Liver (tissue), 9 donors: ENCODE results near the gene PRDX2. TPM values are rescaled to one million over a fixed set of nuclear protein-coding genes. Genes with fewer than 3 reads are reported as not detected.

Source experiments
- DNase-seq: peaks from one replicate; pipeline ENCODE4 v3.0.0-alpha.2; 2017; ENCODE audit warnings: low spot score
- H3K27ac ChIP-seq, 2 donors: one replicate each; pipeline ENCODE4 v1.7.0; 2013; ENCODE audit warnings: inconsistent platforms in 2 of 2, low read length in 2 of 2, control low read depth in 1 of 2, low read depth in 1 of 2, mild to moderate bottlenecking in 1 of 2
- H3K27me3 ChIP-seq, 4 donors: one replicate each; pipeline versions ENCODE4 v1.6.1 to v1.7.0; 2013; ENCODE audit warnings: low read length in 3 of 4, inconsistent platforms in 1 of 4, mild to moderate bottlenecking in 1 of 4, moderate library complexity in 1 of 4; ENCODE audit not compliant: control insufficient read depth in 4 of 4, insufficient read depth in 4 of 4
- H3K36me3 ChIP-seq, 4 donors: one replicate each; pipeline versions ENCODE4 v1.6.1 to v1.7.0; 2013; ENCODE audit warnings: low read length in 3 of 4, mild to moderate bottlenecking in 3 of 4, low read depth in 1 of 4, moderate library complexity in 1 of 4; ENCODE audit not compliant: control insufficient read depth in 4 of 4, insufficient read depth in 3 of 4
- H3K4me1 ChIP-seq, 4 donors: one replicate each; pipeline versions ENCODE4 v1.6.1 to v1.7.0; 2013; ENCODE audit warnings: low read length in 3 of 4, mild to moderate bottlenecking in 3 of 4, moderate library complexity in 1 of 4; ENCODE audit not compliant: control insufficient read depth in 4 of 4, insufficient read depth in 4 of 4
- H3K4me3 ChIP-seq, 3 donors: one replicate each; pipeline versions ENCODE4 v1.6.1 to v1.7.0; 2013; ENCODE audit warnings: low read length in 3 of 3, control low read depth in 1 of 3, low read depth in 1 of 3, mild to moderate bottlenecking in 1 of 3
- H3K9ac ChIP-seq, 2 donors: one replicate each; pipeline ENCODE4 v1.7.0; 2013; ENCODE audit warnings: low read length in 2 of 2, mild to moderate bottlenecking in 2 of 2, moderate library complexity in 2 of 2, control low read depth in 1 of 2, low read depth in 1 of 2
- H3K9me3 ChIP-seq, 4 donors: one replicate each; pipeline versions ENCODE4 v1.6.1 to v1.7.0; 2013; ENCODE audit warnings: low read length in 3 of 4; ENCODE audit not compliant: control insufficient read depth in 4 of 4
- ATF3 ChIP-seq: IDR thresholded peaks from 2 replicates; pipeline ENCODE4 v1.6.1; 2016; ENCODE audit warnings: antibody characterized with exemption
- CTCF ChIP-seq: fragments of 150-350 bp; IDR thresholded peaks from 2 replicates; pipeline ENCODE4 v1.5.1; 2017; ENCODE audit warnings: improper control_type of control experiment, low read depth, low read length; ENCODE audit not compliant: missing input control
- EGR1 ChIP-seq, 2 donors: IDR thresholded peaks; 2 replicates each; pipeline ENCODE4 v1.6.1; 2016 to 2018; ENCODE audit warnings: antibody characterized with exemption in 2 of 2, low read depth in 2 of 2
- FOXA1 ChIP-seq: IDR thresholded peaks from 2 replicates; pipeline ENCODE4 v1.6.1; 2016; ENCODE audit warnings: antibody characterized with exemption
- FOXA2 ChIP-seq: IDR thresholded peaks from 2 replicates; pipeline ENCODE4 v1.6.1; 2016; ENCODE audit warnings: antibody characterized with exemption
- GABPA ChIP-seq, 2 donors: IDR thresholded peaks in 1 of 2; conservative IDR thresholded peaks in 1 of 2; 2 replicates each; pipeline ENCODE4 v1.6.1; 2016; ENCODE audit warnings: antibody characterized with exemption in 2 of 2, mild to moderate bottlenecking in 1 of 2, moderate library complexity in 1 of 2
- HNF4A ChIP-seq, 2 donors: conservative IDR thresholded peaks; 2 replicates each; pipeline ENCODE4 v1.6.1; 2016; ENCODE audit warnings: antibody characterized with exemption in 2 of 2, mild to moderate bottlenecking in 2 of 2
- HNF4G ChIP-seq: IDR thresholded peaks from 2 replicates; pipeline ENCODE4 v1.6.1; 2016; ENCODE audit warnings: antibody characterized with exemption
- JUND ChIP-seq, 2 donors: IDR thresholded peaks; 2 replicates each; pipeline ENCODE4 v1.6.1; 2016; ENCODE audit warnings: antibody characterized with exemption in 2 of 2
- NR2F2 ChIP-seq: IDR thresholded peaks from 2 replicates; pipeline ENCODE4 v1.6.1; 2016; ENCODE audit warnings: antibody characterized with exemption
- RAD21 ChIP-seq, 2 donors: IDR thresholded peaks; 2 replicates each; pipeline ENCODE4 v1.6.1; 2016; ENCODE audit warnings: antibody characterized with exemption in 2 of 2, mild to moderate bottlenecking in 2 of 2
- REST ChIP-seq: IDR thresholded peaks from 2 replicates; pipeline ENCODE4 v1.6.1; 2016; ENCODE audit warnings: antibody characterized with exemption, mild to moderate bottlenecking
- RXRA ChIP-seq, 2 donors: IDR thresholded peaks; 2 replicates each; pipeline ENCODE4 v1.6.1; 2017 to 2018; ENCODE audit warnings: antibody characterized with exemption in 2 of 2, mild to moderate bottlenecking in 1 of 2
- SP1 ChIP-seq: IDR thresholded peaks from 2 replicates; pipeline ENCODE4 v1.6.1; 2018; ENCODE audit warnings: antibody characterized with exemption, mild to moderate bottlenecking
- YY1 ChIP-seq: IDR thresholded peaks from 2 replicates; pipeline ENCODE4 v1.6.1; 2016; ENCODE audit warnings: antibody characterized with exemption, mild to moderate bottlenecking
- ZBTB33 ChIP-seq: IDR thresholded peaks from 2 replicates; pipeline ENCODE4 v1.6.1; 2016; ENCODE audit warnings: antibody characterized with exemption
- WGBS: extraction: QIAGEN DNeasy Blood & Tissue Kit; methylation state at CpG from one replicate; pipeline ENCODE4 v1.1.7; 2013; 5-methylcytosine and 5-hydroxymethylcytosine counted together
- polyA plus RNA-seq, 2 donors: library from polyadenylated mRNA; stranded (reverse) in 1 of 2; unstranded in 1 of 2; fragments of 200-250 nt in 1 of 2; fragments of >200 nt in 1 of 2; fragmentation: Nextera tagmentation in 1 of 2; extraction: Ambion mirVana in 1 of 2; gene quantifications; one replicate each; pipeline versions ENCODE4 v1.2.1 to v1.2.3, GENCODE V29; 2013 to 2015
- total RNA-seq, 2 donors: library from RNA; depleted of rRNA; stranded (reverse); fragments of >200 nt; gene quantifications; one replicate each; pipeline ENCODE4 v1.2.3, GENCODE V29; 2014
- donor health status: healthy.
- donor health status: healthy.
- donor health status: healthy.
- donor health status: healthy.
- donor health status: healthy.

Gene PRDX2
- total and polyA plus RNA-seq, 4 donors, result 222 to 1,737 (median 283) TPM

- no peak for TF ChIP-seq ATF3
- TF ChIP-seq GABPA (IDR thresholded peaks at IDR 0.05 in 1 of 2, conservative IDR thresholded peaks at IDR 0.05 in 1 of 2), result peak; percentile 60 to 83
Measured at GRCh38 chr19:12789904-12790619, 11.5 kb downstream of the PRDX2 start (continued).

GRCh38 chr19:12789098-12789903 lies 12.3 kb downstream of the PRDX2 start:
- H3K27me3 ChIP-seq, result no peaks in the 10 kb centered on the region
- H3K4me1 ChIP-seq, result peaks cover 6 to 41% (median 21%) of the 10 kb centered on the region in 4 donors
- 2% methylated on average over 46 of the region's 46 CpGs for WGBS
- TF ChIP-seq EGR1 (IDR thresholded peaks at IDR 0.05; ENCODE audit: low read depth in 2 of 2), result peak in 1 of 2 donors; percentile 1
- TF ChIP-seq HNF4A (conservative IDR thresholded peaks at IDR 0.05), result peak in 1 of 2 donors; percentile 14
- peak; percentile 12 for TF ChIP-seq REST
- no peak for TF ChIP-seq RXRA (IDR thresholded peaks at IDR 0.05)
- no peaks in the 10 kb centered on the region for H3K36me3 ChIP-seq
- H3K4me3 ChIP-seq, result peak overlapping the region; percentile 58 to 66 (median 59)
- no peaks in the 10 kb centered on the region for H3K9me3 ChIP-seq
- peak overlapping the region; percentile 98 to 99 for H3K27ac ChIP-seq
- DNase-seq, result no peak
- peak overlapping the region; percentile 75 to 96 for H3K9ac ChIP-seq

GRCh38 chr19:12788682-12789097 lies 12.9 kb downstream of the PRDX2 start:
- peaks cover 7 to 38% (median 21%) of the 10 kb centered on the region in 4 donors for H3K4me1 ChIP-seq
- peak; percentile 83 for DNase-seq
- WGBS, result under 1% methylated on average over 12 of the region's 12 CpGs
- TF ChIP-seq YY1 (peak; percentile 12), HNF4A (conservative IDR thresholded peaks at IDR 0.05) (peak; percentile 44 to 55), REST (peak; percentile 35), FOXA2 (no peak), RAD21 (IDR thresholded peaks at IDR 0.05) (peak in 1 of 2 donors; percentile 5), NR2F2 (peak; percentile 58), SP1 (peak; percentile 58), ZBTB33 (no peak), HNF4G (no peak), JUND (IDR thresholded peaks at IDR 0.05) (no peak), FOXA1 (no peak), EGR1 (IDR thresholded peaks at IDR 0.05; ENCODE audit: low read depth in 2 of 2) (peak; percentile 35 to 58), GABPA (IDR thresholded peaks at IDR 0.05 in 1 of 2, conservative IDR thresholded peaks at IDR 0.05 in 1 of 2) (no peak), CTCF (no peak), RXRA (IDR thresholded peaks at IDR 0.05) (peak; percentile 47 to 60)

More at GRCh38 chr19:12788682-12789097, 12.9 kb downstream of the PRDX2 start:
- Histone ChIP-seq H3K27ac (peak overlapping the region; percentile 98 to 99), H3K27me3 (no peaks in the 10 kb centered on the region), H3K9me3 (no peaks in the 10 kb centered on the region), H3K36me3 (no peaks in the 10 kb centered on the region), H3K9ac (peak overlapping the region; percentile 75 to 96), H3K4me3 (peak overlapping the region; percentile 58 to 66 (median 59))
